C4-2B (cell line): Measurements from ENCODE around the gene TRMT44.

ENCODE experiments used
- ZFX ChIP-seq: fragments of 450-650 bp; IDR thresholded peaks from 2 replicates; pipeline ENCODE4 v1.6.1; 2017
- TF ChIP-seq, protein P1 (sequence below): fragments of 450-650 bp; conservative IDR thresholded peaks from 2 replicates; pipeline ENCODE4 v1.5.1; 2017; ENCODE audit warnings: mild to moderate bottlenecking

DNA sequence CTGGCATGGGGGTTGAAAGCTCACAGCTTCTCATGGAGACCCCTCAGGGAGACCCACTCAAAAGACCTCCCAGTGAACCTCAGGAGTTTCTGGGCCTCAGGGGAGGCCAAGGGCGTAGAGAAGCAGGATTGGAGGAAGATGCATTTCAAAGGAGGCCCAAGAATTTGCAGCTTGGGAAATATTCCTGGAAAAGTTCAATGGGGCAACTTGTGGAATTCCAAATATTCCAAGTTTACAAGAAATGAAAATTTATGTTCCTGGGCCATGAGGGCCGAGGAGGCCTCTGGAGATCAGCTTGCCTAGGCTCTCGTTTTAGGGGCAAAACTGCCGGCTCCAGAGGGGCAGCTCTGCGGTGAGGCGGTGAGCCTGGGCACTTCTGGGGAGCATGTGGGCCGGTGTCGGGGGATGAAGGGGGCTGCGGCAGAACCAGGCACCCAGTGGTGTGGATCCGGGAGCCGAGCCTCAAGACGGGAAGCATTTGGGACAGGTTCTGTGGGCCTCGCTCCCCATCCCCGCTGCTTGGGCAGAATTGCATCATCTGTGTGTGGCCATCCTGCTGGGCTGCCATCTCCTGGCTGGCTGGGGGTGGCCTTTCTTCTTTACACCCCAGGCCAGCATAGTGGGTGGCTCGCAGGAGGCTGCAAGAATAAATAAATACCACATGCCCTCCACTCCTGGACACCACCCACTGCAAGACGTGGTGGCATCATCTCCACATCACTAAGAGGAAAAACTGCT, 85.0 kb downstream of the TRMT44 start:
- TF ChIP-seq, protein P1, sequence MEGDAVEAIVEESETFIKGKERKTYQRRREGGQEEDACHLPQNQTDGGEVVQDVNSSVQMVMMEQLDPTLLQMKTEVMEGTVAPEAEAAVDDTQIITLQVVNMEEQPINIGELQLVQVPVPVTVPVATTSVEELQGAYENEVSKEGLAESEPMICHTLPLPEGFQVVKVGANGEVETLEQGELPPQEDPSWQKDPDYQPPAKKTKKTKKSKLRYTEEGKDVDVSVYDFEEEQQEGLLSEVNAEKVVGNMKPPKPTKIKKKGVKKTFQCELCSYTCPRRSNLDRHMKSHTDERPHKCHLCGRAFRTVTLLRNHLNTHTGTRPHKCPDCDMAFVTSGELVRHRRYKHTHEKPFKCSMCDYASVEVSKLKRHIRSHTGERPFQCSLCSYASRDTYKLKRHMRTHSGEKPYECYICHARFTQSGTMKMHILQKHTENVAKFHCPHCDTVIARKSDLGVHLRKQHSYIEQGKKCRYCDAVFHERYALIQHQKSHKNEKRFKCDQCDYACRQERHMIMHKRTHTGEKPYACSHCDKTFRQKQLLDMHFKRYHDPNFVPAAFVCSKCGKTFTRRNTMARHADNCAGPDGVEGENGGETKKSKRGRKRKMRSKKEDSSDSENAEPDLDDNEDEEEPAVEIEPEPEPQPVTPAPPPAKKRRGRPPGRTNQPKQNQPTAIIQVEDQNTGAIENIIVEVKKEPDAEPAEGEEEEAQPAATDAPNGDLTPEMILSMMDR, result no peak
- no peak for TF ChIP-seq ZFX
